Measurements from ENCODE around the gene SEC14L1. TPM values are rescaled to one million over a fixed set of nuclear protein-coding genes. Genes with fewer than 3 reads are reported as not detected.

The SEC14L1 gene
- polyA plus RNA-seq, 2 of the 4 experiments (the other 2 are of a cell fraction) = 27.5 to 40.4 TPM

DNA sequence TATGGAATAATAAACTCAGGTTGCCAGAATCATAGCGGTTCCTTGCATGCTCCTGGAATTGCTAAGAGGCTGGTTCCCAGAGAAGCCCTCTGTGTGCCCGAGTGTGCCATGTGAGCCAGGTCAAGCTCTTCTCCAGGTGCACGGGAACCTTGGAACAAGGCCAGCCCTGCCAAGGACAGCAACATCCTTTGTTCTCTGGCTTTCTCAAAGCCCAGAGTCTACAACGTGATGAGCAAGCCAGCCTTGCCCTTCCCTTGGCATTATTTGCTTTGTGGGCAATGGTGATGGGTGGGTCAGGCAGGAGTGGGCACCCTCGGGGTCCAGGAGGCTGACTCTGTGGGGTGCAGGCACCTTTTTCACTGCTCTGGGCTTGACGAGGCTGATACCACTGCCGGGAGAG, 14.2 kb upstream of the SEC14L1 start:
- DNase-seq (ENCODE audit: low read depth in 1 of 2, low spot score in 1 of 2) (peak in 1 of 2 experiments; percentile 36), ATAC-seq (no peak), FAIRE-seq (no peak)
- ChIA-PET POLR2A (no interaction called here), CTCF (interaction anchor here (0.6 to 11.6 kb wide), 6 partner anchors 11 to 130 kb away, joined by 3 to 121 read pairs (median 4); no protein-coding TSS in a partner anchor)
- H3K4me2 ChIP-seq = peak overlapping the region; percentile 62
- no peak overlapping the region for H3K4me3 ChIP-seq
- no peak for TF ChIP-seq EHF (CRISPR knock-in tag; IDR thresholded peaks at IDR 0.05)
- no peak for TF ChIP-seq CHD2 (IDR thresholded peaks at IDR 0.05; ENCODE audit: low read length, partially characterized antibody)
- no peak for TF ChIP-seq MAX (IDR thresholded peaks at IDR 0.05)
- no peak for TF ChIP-seq JUN (IDR thresholded peaks at IDR 0.05)
- peak overlapping the region; percentile 70 to 81; a peak in 5 of 6 replicates for H3K27ac ChIP-seq
- peaks cover 66% of the 10 kb centered on the region for H3K4me1 ChIP-seq
- H3K9me3 ChIP-seq = no peaks in the 10 kb centered on the region
- 68% methylated on average over 6 of the region's 7 CpGs for WGBS (ENCODE audit: missing lambda C conversion rate)

GRCh38 chr17:77127735-77128361, 12.9 kb upstream of the SEC14L1 start:
- DNase-seq (ENCODE audit: low read depth in 1 of 2, low spot score in 1 of 2) = no peak
- H3K4me3 ChIP-seq = no peak overlapping the region
- TF ChIP-seq EHMT2 (IDR thresholded peaks at IDR 0.05; ENCODE audit: low read depth) (no peak), GATA3 (IDR thresholded peaks at IDR 0.05; ENCODE audit: borderline replicate concordance) (no peak), MAX (IDR thresholded peaks at IDR 0.05) (no peak), HEYL (CRISPR knock-in tag; IDR thresholded peaks at IDR 0.05) (no peak), KDM5A (IDR thresholded peaks at IDR 0.05) (no peak), FOSB (CRISPR knock-in tag; IDR thresholded peaks at IDR 0.05) (no peak), ZC3H11A (IDR thresholded peaks at IDR 0.05) (no peak), MYC (IDR thresholded peaks at IDR 0.05; ENCODE audit: borderline replicate concordance, low read length) (no peak), CBX2 (IDR thresholded peaks at IDR 0.05; ENCODE audit: borderline replicate concordance, low read depth) (no peak), MAFK (IDR thresholded peaks at IDR 0.05; ENCODE audit: partially characterized antibody) (no peak), HES2 (IDR thresholded peaks at IDR 0.05) (no peak)
- H3K27ac ChIP-seq = peak overlapping the region; percentile 3 to 36; a peak in 4 of 6 replicates
- H3K4me2 ChIP-seq = no peak overlapping the region
- 92% methylated on average over 18 of the region's 18 CpGs for WGBS (ENCODE audit: missing lambda C conversion rate)
- H3K4me1 ChIP-seq = peaks cover 66% of the 10 kb centered on the region
- no peak for FAIRE-seq
- POLR2A ChIA-PET = interaction anchor here (0.5 to 5.3 kb wide), 2 partner anchors 12 to 28 kb away, joined by 4 to 28 read pairs; partner anchors contain the start of gene SEC14L1
- H3K9me3 ChIP-seq = no peaks in the 10 kb centered on the region
- CTCF ChIA-PET = interaction anchor here (1.1 to 11.6 kb wide), 5 partner anchors 12 to 115 kb away, joined by 3 to 121 read pairs (median 4); partner anchors contain the start of gene SEC14L1
- no peak for ATAC-seq

DNA sequence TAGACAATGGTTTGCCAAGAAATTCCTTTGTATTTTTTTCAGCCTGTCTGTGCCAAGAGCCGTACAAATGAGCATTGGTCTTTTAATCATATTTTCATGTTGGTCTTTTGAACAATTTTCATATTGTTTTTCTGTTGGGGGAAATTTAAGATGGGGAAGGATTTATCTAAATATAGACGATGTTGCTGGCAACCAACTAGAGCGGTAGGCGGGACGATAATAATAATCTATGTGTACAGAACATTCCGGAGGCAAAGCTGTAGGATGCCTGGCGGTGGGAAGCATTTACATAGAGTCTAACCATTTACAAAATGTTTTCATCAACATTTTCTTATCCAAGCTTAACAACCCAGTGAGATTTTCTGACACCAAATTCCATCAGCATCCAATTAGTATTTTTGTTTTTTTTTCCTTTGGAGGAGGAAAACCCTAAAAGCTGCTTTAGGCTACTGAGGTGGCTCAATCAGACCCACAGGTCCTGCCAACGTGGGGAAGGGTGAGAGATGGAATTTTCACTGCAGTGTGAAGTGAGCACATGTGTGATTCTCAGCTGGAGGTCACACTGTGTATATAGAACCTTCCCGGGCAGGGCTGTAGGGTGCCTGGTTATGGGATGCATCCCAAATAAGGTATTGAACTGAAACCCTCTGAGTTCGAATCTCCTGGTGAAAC, 11.7 kb upstream of the SEC14L1 start:
- no peak for ATAC-seq
- 75% methylated on average over 10 of the region's 10 CpGs for WGBS (ENCODE audit: missing lambda C conversion rate)

More for the DNA sequence above, 11.7 kb upstream of the SEC14L1 start:
- DNase-seq (ENCODE audit: low read depth in 1 of 2, low spot score in 1 of 2) = no peak
- no peak overlapping the region for H3K4me2 ChIP-seq
- ChIA-PET POLR2A (interaction anchor here (5.3 kb wide), 1 partner anchor 11 kb away, joined by 28 read pairs; the partner anchor contains the start of gene SEC14L1), CTCF (interaction anchor here (0.6 to 11.6 kb wide), 10 partner anchors 11 to 240 kb away, joined by 3 to 121 read pairs (median 4); partner anchors contain the start of gene SEC14L1)
- H3K4me3 ChIP-seq = no peak overlapping the region
- H3K9me3 ChIP-seq = no peaks in the 10 kb centered on the region
- H3K27ac ChIP-seq = peak overlapping the region; percentile 26 to 28; a peak in 4 of 6 replicates
- peaks cover 60% of the 10 kb centered on the region for H3K4me1 ChIP-seq
- TF ChIP-seq E2F6 (IDR thresholded peaks at IDR 0.05; ENCODE audit: borderline replicate concordance, low read depth) = no peak
- no peak for TF ChIP-seq ZNF302 (CRISPR knock-in tag; IDR thresholded peaks at IDR 0.05)
- TF ChIP-seq USF2 (IDR thresholded peaks at IDR 0.05) = no peak
- 0 out of 2 replicates have a peak, but pooled peaks have one; percentile 5 for TF ChIP-seq MAX (IDR thresholded peaks at IDR 0.05)
- no peak for TF ChIP-seq RCOR1 (IDR thresholded peaks at IDR 0.05; ENCODE audit: low read depth, low read length)
- no peak for TF ChIP-seq HOXA7 (CRISPR knock-in tag; IDR thresholded peaks at IDR 0.05)
- FAIRE-seq = no peak

Measured in A549 (cell line).